GM18858 (cell line): ENCODE measurements around the gene SENP2.
"Not testable (repeated sequence)": the region's sequence is repeated elsewhere in the genome, so short reads cannot be mapped to it uniquely, and the experiment has no call there.

ENCODE experiments used
- ATAC-seq: cut with Tn5 transposase; IDR thresholded peaks from one replicate; pipeline ENCODE4 v1.9.1; 2021; ENCODE audit not compliant: unreplicated experiment

SENP2 gene

DNA sequence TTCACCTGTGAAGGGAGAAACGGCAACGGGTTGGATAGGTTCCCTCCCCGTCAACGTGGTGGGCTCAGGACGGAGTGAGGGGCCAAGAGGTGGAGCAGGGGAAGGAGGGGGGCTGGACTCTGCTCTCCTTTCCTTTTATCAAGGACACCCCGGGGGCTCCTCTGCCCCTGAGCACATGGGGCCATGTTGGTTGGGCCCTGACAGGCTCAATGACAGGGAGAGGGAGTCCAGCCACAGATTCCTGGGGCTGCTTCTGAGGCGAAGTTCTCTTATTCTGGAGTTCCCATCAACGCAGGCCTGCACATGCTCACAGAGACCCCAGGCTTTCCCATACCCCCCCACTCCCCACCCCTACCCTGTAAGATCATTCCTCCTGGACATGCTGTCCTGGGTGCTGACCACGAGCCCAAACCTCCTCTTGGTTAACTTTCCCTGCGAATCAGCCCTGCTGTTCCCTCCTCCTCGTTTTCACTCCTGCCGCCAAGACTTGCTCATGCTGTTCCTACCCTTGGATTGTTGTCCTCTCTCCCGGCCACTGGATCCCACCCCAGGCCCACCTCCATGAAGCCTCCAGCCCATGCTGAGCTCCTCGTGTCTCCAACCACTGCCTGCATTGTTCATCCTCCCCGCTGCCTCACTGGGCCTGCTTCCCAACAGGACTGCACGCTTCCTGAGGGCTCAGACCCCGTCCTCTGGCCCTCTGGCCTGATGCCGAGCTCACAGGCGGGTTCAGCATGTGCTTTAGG, 61.2 kb downstream of the SENP2 start:
- no peak for ATAC-seq

DNA sequence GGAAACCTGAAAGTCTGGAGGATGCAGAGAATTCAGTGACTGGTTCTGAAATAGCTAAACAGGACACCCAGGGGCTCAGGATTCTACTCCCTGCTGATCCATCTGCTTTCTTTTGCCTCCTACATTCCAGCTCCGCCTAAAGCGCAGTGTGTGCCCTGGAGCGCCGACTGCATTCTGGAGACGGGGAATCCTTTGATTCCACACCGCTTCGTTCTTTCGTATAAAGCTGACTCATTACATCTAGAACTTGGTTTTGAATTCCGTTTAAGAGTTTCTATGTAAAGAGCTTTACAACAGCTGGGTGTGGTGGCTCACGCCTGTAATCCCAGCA, 61.8 kb downstream of the SENP2 start:
- no peak for ATAC-seq

DNA sequence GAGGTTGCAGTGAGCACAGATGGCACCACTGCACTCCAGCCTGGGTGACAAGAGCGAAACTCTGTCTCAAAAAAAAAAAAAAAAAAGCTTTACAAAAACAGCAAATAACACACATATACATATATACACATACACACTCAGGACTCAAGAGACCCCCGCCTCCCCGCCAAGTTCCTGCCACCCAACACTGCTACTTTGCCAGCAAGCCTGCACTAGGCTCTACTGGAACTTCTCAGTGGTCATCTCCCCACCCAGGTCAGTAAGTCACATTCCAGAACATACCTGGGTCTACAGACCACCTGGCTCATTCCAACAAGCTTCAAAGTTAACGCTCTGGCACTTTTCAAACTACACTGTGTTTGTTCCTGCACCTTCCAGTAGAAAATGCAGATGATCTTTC, 62.3 kb downstream of the SENP2 start:
- ATAC-seq: no peak

- ATAC-seq: no peak
Observed at GRCh38 chr3:185649414-185649813, 63.3 kb downstream of the SENP2 start.

DNA sequence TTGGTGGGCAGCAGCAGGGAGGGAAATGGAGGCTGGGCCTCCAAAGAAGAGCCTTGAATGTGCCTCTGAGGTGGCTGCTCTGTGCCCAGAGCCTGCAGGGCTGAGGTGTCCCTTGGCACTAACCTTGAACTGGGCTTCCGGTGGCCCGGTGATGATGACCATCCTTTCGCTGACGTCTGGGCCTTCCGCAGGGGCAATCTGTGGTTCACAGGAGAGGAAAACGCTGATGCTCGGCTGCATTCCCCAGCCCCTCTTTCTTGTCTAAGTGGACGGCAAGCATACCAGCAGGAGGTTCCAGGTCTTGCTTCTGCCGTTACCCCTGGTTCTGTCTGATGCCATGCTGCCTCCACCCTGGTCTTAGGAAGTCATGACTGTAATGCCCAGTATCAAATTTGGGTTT, 65.9 kb downstream of the SENP2 start:
- no peak for ATAC-seq

DNA sequence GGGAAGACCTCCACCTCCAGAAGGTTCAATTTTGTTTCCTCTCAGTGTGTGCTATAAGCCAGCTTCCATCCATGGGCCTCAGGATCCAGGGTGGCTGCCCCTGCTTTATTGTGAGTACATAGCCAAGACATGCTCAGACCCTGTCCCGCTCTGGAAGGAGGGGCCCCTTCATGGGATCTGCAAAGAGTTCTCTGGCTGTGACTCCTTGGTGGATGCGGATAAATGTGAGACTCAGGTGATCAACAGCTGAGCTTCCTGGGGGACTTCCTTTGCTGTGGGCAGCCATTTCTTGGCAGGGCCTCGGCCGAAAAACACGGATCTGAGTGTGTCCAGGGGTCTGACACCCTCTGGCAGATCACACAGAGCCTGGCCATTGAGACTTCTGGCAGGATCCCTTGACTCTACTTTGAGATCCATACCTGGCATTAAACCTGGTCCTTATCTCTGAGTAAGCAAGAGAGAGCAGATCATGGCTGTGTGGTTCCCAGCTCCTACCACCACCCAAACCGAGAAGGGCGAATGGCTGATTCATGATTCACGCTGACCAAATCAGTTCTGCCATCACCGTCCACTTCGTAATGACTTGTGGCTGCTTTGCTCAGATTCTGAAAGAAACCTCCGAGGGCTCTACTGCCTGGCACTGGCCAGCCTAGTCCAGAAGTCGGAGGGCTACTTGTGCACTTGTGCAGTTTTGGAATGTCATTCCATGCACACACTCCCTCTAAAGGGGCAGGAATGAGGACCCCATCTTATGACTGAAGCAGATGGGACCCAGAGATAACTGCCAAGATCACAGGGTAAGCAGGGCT, 68.1 kb downstream of the SENP2 start:
- ATAC-seq: no peak

DNA sequence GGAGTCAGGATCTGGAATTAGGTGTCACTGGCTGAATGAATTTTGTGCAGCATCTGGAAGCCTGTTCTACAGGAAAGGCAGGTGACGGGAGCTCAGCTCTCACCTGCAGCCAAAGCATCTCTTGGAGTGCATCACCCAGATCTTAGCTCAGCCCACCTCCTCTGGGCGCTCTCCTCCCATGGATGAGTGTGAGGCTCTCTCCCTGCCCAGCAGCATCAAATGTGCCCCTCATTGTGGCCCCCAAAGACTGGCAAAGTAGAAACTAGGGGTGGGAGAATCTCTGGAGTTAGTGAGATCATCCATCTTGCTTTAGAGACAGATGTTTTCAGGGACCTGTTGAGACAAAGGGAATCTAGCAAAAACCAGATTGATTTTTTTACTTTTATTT, 68.7 kb downstream of the SENP2 start:
- no peak for ATAC-seq

DNA sequence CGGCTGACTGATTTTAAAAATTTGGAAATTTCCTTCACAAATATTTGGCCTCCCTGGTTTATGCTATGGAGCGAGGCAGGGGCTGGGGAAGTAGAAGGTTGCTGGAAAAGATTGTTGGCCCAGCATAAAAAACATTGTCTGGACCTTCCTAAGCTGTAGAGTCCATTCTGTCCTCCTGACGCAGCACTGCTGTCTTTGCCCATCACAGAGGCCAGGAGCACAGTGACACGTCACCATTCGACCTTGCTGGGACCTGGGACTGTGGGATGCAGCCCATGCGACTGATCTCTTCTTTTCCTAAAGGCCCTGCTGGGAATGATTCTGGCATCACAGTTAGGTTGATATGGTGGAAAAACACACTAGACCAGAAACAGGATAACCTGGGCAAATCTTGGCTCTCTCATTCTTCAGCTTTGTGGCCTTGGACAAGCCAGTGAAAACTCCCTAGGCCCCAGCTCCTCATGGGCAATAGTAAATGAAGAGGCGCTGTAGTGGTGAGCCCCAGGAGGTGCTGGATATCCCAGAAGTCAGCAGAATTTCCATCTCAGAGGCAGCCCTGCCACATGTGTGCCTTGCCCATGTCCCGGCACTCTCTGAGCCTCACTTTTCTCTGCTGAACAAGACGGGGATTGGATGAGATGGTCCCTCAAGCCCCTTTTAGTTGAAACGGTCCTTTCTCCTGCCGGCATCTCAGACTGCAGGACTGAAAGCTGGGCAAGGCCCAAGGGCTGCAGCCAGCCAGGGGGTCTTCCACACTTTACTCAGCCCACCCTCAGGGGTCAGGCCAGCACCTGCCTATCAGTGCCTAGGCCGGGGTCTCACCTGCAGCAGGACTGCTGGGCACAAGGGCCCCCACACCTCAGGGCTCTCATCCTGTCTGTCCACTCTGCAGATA, 69.6 kb downstream of the SENP2 start:
- ATAC-seq: no peak

DNA sequence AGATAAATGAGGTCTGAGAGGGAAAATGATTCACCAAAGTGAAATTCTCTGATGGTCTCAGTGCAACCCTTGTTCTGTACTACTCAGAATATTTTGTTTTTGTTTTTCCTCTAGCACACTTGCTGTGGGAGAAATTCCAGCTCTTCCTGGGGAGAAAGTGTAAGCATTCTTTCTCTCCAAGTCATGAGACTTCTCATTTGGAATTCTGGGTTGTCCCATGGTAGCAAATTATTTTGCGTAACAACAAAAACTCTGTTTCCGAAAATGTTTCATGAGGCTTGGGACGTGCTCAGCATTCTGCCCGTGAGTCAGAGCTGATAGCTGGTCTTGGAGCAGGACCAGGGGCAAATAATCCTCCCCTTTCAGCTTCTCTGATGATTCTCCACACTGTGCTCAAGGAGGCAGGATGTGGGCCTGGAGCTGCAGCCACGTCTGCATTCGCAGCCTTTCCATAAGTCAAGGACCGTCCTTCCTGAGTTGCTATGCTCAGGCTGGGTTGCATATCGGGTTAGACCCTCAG, 70.3 kb downstream of the SENP2 start:
- no peak for ATAC-seq

DNA sequence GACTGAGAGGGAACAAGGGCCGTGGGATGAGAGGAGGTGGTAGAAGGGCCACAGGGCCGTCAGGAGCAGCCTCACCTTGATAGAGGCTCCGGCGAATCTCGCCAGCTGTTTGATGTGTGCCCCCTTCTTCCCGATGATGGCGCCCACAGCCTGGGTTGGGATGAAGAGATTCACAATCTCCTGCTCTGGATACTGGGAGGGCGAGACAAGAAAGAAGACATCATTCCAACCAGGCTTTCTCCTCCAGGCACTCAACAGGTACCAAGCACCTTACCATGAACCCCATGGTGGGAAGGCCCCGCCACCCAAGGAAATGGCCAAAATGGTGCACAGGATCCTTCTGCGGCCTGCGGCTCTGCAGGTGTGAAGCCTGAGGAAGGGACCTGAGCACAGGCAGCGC, 71.1 kb downstream of the SENP2 start:
- ATAC-seq: no peak

DNA sequence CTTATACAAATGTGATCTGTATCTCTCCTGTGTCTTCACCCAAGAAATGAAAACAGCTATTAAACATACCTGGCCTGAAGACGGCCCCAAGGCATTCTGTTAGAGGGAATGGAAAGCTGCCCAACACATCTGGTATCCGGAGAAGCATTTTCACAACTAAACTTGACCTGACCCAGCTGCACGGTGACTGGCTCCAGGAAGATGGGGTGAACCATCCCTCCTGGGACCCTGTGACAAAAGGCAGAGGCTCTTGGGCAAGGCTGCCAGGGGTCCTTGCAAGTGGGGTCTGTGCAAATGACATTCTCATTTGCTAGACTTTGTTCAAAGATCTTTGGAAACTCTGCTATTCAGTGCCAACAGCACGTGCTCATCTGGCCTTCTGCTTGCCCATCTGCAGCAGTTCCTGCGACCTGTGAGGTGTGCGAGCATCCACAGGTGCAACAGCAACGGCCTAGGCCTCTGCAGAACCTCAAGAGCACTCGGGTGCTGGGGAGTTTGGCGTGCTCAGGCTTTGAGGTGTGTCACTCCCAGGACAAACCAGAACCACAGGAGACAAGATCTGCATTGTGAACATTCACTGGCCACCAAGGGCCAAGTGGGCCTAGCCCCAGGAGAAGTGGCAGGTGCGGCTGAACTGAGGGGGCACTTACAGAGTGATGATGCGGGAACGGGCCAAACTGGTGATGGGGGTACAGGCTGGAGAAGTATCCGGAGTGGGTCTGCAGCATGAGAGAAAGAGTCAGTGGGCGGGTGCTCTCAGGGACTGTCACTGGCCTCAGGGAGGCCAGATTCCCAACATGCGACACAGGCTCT, 71.8 kb downstream of the SENP2 start:
- ATAC-seq: no peak

DNA sequence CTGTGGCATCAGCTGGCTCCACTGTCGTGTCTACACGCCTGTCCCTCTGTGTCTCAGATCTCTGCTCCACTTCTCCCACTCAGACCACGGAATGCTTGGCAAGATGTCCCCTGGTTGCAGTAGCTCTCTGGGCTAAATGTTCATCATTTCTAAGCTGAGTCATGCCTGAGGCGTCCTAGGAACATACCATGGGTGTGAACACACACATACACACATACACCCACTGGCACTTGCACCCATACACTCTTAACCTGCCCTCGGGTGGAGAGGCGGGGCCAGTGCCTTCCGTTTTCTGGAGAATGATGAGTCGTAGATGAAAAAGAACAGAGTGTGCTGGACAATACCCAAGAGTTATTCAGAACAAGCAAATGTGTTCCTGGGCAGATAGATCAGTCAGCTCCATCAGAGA, 72.4 kb downstream of the SENP2 start:
- ATAC-seq: no peak

DNA sequence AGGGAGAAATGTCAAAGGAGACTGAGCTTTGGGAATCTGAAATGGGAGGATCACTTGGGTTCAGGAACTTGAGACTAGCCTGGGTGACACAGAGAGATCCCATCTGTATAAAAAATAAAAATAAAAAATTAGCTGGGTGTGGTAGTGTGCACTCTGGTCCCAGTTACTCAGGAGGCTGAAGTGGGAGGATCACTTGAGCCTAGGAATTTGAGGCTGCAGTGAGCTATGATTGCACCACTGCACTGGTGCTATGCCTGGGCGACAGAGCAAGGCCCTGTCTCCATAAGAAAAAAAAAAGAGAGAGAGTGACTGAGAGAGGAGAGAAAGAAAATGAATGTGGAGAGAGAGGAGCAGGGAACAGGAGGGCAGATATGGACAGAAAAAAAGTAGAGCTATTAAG, 72.8 kb downstream of the SENP2 start:
- ATAC-seq: no peak

GRCh38 chr3:185659942-185660921, 74.1 kb downstream of the SENP2 start:
- peak; percentile 46 for ATAC-seq

- ATAC-seq: not testable (repeated sequence)
Observed at GRCh38 chr3:185661296-185661695, 75.2 kb downstream of the SENP2 start.

- ATAC-seq: no peak
Observed at GRCh38 chr3:185661772-185662171, 75.7 kb downstream of the SENP2 start.

DNA sequence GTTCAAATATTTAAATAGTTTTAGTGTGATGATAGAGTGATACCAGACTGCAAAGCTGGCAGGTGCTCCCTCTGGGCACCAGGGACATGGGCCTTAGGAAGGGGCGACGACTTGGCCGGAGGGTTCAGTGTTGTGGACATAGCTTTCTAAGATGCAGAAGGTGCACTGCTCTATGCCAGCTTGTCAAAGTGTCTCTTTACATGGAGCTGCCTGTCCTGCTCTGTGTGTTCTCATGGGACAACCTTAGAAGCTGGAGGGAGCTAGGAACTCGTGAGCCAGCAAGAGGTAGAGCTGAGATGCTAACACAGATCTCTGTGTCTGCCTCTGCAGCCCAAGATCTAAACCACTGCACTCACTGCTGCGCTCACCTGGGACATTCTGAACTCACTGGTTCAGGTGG, 77.8 kb downstream of the SENP2 start:
- ATAC-seq: no peak

DNA sequence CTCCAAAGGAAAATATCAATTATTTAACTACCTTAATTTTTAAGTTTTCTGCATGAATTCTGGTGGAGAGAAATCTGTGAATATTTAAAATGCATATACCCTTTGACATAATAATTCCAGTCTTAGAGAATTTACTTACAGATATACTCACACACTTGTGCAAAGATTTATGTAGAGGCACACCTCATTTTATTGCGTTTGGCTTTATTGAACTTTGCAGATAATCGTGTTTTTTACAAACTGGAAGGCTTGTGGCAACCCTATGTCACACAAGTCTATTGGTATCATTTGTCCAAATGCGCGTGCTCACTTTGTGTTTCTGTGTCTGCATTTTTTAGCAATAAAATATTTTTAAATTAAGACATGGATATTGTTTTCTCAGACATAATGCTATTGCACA, 81.5 kb downstream of the SENP2 start:
- no peak for ATAC-seq

DNA sequence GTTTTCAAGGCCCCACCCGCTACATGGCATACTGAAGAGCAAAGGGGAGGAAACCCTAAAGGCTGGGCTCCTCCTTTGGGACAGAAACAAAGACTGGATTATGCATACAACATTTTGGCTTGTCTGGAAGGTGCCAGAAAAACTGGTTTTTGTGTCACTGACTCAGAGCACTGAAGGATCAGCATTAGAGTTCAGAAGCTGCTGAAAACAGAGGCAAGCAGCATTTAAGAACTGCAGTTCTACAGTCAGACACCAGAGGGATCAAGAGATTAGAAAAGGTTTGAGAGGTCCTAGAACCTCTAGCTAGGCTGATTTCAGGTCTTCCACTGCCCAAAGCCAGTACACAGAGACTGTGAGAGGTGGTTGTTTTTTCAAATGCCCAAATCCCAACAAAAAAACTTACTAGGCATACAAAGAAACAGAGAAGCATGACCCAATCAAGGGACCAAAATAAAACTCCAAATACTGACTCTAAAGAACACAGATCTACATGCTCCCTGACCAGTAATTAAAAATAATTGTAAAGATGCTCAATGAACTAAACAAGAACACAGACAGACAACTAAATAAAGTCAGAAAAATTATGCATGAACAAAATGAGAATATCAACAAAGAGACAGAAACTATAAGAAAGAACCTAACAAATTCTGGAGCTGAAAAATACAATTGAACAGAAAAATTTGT, 91.2 kb downstream of the SENP2 start:
- ATAC-seq: no peak
